Measurements from ENCODE around the gene MBTPS1.

Gene MBTPS1

GRCh38 chr16:84032458-84033178, 84.1 kb downstream of the MBTPS1 start:
- DNase-seq: no peak

- no peak for DNase-seq
Observed at GRCh38 chr16:84031556-84031955, 85.2 kb downstream of the MBTPS1 start.

GRCh38 chr16:84029297-84030047, 87.3 kb downstream of the MBTPS1 start:
- no peak for DNase-seq

- no peak for DNase-seq
Observed at GRCh38 chr16:84027625-84028024, 89.1 kb downstream of the MBTPS1 start.

- no peak for DNase-seq
Observed at GRCh38 chr16:84026606-84027005, 90.1 kb downstream of the MBTPS1 start.

- DNase-seq: no peak
Observed at GRCh38 chr16:84024854-84025253, 91.9 kb downstream of the MBTPS1 start.

GRCh38 chr16:84022644-84023043, 94.1 kb downstream of the MBTPS1 start:
- no peak for DNase-seq

GRCh38 chr16:84021488-84021887, 95.3 kb downstream of the MBTPS1 start:
- DNase-seq: no peak

GRCh38 chr16:84020353-84020752, 96.4 kb downstream of the MBTPS1 start:
- no peak for DNase-seq

- no peak for DNase-seq
Observed at GRCh38 chr16:84018710-84019109, 98.0 kb downstream of the MBTPS1 start.

GRCh38 chr16:84016477-84016876, 100.3 kb downstream of the MBTPS1 start:
- DNase-seq: no peak

- no peak for DNase-seq
Observed at GRCh38 chr16:84015399-84015798, 101.3 kb downstream of the MBTPS1 start.

GRCh38 chr16:84014570-84015327, 102.0 kb downstream of the MBTPS1 start:
- DNase-seq: no peak

- DNase-seq: peak; percentile 78
Observed at GRCh38 chr16:84013787-84014569, 102.8 kb downstream of the MBTPS1 start.

GRCh38 chr16:84009282-84009681, 107.5 kb downstream of the MBTPS1 start:
- DNase-seq: no peak

GRCh38 chr16:84007965-84008364, 108.8 kb downstream of the MBTPS1 start:
- DNase-seq: no peak

GRCh38 chr16:84007520-84007919, 109.2 kb downstream of the MBTPS1 start:
- no peak for DNase-seq

- no peak for DNase-seq
Observed at GRCh38 chr16:84005391-84005790, 111.4 kb downstream of the MBTPS1 start.

- DNase-seq: no peak
Observed at GRCh38 chr16:84004442-84004841, 112.3 kb downstream of the MBTPS1 start.
